Medulla oblongata (tissue), 1 donor: ENCODE data around the gene C10orf105.

ENCODE experiments used
- DNase-seq: peaks from one replicate; pipeline ENCODE4 v3.0.0-alpha.2; 2015; ENCODE audit errors: extremely low spot score

The C10orf105 gene

DNA sequence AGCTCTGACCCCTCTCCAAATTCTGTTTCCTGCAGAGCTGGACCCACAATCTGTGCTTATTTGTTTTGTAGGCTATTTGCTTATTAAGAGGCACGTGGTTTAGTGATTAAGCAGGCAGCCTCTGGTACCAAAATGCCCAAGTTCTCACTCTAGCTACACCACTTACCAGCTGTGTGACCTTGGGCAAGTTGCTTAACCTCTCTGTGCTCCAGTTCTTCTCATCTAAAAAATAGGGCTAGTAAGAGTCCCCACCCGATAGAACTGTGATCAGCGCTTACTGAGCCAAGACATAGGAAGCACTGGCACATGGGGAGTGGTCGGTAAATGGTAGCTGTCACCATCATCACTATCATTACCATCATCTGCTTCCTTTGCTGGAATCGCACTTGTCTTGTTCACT is 20.8 kb downstream of the C10orf105 start:
- DNase-seq, result no peak

GRCh38 chr10:71697938-71698709 is 21.5 kb downstream of the C10orf105 start:
- DNase-seq, result no peak

DNA sequence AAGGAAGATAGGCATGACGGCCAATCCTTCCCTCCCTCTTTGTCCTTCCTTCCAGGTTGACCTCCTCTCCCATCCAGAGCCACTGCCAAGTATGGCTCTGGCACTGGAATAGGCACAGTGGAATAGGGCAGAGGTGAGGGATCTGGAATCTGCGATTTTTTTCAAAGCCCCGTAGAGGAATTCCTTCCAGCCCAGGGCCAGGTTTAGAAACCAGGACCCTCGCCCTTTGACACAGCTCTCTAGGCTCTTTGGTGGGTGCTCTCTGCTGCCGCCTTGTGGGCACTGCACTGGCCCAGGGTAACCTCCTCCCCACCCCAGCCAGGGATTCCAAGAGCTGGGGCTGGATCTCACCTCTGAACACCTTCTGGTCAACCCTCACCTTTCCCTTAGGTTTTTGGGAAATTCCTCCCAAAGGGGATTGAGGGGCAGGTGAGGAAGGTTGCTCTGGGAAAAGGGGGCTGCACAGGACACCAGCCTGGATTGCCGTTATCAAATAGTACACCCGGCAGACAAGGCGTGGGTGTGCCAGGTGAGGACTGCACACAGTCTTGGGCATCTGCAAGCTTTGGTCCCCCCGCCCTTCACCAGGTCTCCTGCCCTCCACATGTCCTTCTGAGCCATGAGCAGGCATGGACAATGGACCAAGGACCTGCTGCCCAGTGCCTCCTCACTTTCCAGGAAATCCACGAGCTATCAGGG is 22.8 kb downstream of the C10orf105 start:
- peak; percentile 56 for DNase-seq

DNA sequence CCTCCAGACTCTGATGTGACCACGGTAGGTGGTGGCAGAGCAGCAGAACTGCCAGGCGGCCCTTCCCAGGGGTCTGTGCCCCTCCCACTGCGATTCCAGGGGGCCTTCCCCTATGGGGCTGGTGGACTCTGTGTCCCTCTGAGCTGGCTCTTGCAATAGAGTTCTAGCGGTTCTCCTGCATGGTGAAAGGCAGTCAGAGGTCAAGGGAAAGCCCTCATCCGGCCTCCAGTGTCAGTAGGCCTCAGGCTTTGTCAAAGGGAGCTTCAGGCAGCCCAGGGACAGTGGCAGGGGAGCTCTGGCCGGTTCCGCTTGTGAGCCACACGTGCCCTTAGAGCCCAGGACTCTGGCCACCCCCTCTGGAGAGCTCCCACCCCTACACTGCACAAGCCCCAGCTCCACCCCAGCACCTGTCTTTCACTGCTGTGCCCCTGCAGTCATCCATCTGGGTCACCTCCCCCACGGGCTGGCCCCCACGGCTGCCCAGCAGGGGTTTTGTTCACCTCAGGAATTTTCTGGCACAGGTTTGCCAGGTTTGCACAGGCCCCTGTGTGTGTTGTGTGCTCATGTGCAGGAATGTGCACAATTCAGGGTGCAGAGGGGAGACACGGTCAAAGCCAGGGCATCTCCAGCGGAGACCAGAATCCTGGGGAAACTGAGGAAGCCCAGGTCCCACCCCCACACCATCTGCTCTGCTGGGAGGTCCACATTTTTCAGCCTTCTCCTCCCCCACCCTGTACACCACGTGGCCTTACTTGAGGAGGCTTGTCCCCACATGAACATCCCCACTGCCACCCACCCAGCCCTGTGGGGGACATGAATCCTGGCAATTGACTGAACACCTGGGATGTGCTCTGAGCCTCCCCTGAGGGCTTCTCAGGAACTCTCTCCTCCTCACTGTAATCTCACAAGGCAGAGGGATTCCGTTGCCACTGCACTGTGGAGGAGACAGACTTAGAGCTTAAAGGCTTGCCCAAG is 23.8 kb downstream of the C10orf105 start:
- DNase-seq, result no peak

- peak; percentile 80 for DNase-seq
Measured at GRCh38 chr10:71694567-71694968, 25.0 kb downstream of the C10orf105 start.

GRCh38 chr10:71694039-71694501 is 25.5 kb downstream of the C10orf105 start:
- DNase-seq, result no peak

DNA sequence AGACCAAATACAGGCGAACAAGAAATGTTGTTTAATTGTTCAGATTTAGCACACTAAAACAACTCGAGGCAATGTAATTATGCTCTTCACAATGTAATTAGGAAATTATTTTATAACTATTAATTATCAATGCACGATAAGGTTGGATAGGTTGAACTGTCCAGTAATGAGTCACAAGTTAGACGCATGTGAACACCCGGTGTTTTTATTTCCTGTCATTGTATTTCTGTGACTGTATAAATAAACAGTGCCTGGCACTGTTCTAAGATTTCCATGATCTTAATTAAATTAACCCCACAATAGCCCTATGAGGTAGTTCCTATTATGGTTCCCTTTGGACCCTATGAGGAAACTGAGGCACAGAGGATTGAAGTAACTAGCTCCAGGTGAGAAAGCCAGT is 26.2 kb downstream of the C10orf105 start:
- no peak for DNase-seq

DNA sequence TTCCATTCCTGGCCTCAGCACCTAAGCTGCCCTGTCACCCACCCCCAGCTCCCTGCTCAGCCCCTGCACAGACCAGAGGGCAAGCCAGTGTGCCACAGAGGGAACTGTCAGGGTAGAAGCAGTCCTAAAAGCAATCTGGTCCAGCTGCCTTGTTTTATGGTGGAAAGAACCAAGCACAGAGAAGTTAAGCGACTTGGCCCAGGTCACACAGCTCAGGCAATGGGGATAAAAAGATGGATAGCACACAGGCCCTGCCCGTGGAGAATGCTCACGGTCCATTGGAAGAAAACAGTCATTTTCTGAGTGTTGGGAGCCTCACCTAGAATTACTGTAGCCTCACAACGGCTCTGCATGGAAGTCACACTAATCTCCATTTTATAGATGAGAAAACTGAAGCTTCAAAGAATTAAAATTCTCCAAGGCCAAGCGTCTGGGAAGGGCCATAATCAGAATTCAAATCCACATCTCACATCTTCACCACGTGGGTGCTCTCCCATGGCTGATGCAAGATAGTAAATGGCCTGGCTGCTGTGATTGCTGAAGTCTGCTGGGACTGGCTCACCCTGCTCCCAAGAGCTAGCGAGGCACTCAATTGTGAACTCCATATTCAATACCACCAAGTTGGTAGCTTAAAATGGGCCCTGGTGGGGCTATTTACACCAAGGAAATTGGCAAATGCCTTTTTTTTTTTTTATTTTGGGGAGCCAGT is 26.8 kb downstream of the C10orf105 start:
- no peak for DNase-seq

DNA sequence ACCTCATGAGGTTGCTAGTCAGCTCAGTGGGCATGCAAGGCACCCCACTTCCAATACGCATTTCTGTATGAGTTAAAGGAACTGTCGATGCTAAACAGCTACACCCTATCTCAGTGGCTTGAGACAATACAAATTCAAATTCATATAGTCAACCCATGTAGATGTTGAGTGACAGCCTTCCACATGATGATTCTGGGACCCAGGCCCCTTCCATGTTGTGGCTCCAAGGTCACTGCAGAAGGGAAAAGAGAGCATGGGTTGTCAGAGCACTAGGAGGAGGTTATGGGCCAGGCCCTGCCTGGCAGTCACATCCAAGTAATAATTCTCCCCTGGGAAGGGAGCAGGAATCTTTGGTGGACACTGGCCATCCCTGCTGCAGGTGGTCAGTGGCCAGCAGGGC is 28.2 kb downstream of the C10orf105 start:
- DNase-seq, result no peak

- DNase-seq, result no peak
Measured at GRCh38 chr10:71690094-71690720, 29.4 kb downstream of the C10orf105 start.

DNA sequence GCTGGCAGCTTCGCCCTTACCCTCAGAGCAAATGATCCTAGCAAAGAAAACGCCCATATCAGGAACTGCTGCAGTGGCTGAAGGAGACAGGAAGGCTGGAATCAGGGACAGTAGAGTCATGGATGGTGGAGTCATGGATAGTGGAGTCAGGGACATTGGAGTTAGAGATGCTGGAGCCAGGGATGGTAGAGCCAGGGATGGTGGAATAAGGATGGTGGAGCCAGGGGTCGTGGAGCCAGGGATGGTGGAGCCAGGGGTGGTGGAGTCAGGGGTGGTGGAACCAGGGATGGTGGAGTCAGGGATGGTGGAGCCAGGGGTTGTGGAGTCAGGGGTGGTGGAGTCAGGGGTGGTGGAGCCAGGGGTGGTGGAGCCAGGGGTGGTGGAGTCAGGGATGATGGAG is 31.3 kb downstream of the C10orf105 start:
- DNase-seq, result no peak

DNA sequence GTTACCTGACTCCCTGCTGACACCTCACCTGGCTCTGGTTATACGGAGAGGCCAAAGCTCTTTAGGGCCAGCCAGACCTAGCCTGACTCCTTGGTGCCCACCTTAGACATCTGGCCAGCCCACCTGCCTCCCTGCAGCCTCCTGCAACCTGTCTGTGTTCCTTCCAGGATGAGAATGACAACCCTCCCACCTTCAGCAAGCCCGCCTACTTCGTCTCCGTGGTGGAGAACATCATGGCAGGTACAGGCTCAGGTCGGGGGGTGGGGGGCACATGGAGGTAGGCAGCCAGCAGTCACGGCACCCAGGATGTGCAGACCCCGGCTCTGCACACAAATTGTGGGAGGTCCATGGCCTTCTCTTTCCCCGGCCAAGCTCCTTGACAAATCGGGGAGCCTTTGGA is 32.1 kb downstream of the C10orf105 start:
- no peak for DNase-seq

DNA sequence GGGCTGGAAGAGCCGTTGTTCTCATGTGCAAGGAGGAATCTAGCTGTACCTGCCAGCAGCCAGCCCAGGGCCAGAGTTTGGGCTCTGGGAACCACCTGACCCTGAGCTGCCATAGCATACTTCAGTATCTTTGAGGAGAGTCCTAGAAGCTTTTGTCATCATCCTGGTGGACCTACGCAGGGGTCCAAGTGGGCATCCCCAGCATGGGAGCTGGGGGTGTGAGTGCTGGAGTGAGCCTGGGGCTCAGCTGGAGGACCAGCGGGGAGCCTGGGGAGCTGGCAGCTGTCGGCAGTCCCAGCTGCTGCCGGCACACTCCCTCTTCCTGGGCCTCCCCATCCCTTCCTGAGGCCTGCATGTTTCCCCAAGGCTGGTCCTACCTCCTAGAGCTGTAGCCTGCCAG is 32.5 kb downstream of the C10orf105 start:
- no peak for DNase-seq

DNA sequence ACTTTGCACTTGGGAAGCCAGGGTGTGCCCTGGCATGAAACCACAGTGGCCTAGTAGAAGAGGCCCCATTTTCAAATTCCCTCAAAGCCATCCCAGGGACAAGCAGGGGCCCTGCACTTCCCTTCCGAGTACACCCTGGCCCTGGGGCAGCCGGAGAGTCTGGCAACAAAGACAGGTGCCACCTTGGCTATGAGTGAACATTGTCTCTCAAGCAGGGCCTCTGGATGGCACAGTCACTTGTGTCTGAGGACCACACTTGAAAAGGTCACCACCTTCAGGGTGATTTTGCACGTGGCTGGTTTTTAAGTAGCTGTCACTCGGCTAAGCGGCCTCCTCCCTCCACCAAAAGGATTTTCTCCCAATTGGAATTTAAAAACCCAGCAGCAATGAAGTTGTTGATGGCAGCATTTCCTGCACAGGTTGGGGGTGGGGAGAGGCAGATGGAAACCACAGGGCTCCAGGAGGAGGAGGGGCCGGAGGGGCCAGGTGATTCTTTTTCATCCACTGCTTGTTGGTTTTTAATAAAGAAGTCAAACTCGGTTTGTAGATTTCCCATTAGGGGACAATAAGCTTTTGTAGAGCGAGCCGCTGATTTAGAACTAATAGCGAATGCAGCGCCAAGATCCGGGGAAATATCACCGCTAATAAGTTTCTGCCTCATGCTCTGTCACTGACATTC is 33.9 kb downstream of the C10orf105 start:
- no peak for DNase-seq

DNA sequence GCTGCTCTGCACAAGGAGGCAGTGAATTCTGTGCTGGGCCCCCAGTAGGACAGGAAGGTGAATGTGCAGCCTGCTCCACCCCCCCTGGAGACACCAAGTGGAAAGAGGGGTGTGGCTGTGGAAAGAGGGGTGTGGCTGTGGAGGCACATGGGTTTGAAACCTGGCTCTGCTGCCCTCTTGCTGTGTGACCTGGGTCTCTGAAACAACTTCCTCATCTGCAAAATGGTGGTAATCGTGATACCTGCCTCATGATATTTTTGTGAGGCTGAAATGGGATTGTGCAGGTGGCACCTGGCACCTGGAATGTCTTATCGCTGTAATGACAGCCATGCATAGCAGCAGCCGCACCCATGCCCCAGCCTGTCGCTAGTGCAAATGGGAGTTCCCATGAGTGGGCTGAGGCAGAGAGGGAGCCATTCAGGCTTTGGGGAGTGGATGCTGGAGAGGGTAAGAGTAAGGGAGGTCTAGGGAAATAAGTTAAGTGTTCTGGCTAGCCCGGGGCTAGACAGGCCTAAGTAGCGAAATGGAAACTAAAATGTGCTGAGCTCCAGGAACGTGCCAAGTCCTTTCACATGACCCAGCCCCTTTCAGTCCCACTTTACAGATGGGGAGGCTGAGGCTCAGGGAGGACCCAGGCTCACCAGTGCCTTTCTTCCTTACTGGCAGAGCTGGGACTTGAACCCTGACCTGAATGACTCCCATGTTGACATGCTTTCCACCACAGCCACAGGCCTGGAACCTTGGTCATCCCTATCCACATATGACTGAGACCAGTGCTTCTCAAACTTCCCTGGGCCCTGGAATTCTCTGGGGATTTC is 35.0 kb downstream of the C10orf105 start:
- DNase-seq, result no peak

- peak; percentile 40 for DNase-seq
Measured at GRCh38 chr10:71683301-71683700, 36.3 kb downstream of the C10orf105 start.

DNA sequence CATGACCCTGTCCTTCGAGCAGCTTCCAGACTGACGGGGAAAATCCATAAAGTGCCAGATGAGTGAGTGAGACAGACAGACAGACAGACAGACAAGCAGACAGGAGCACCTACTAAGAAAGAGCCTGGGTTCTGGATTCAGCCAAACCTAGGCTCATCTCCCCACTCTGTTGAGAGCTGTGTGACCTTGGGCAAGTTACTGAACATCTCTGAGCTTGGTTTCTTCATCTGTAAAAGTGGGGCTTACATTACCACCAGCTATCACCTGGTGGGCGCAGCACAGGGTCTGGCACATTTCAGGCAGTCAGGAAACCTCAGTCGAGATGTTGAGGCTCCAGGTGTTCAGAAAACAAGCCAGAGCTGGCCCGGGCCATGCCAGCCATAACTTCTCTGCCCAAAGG is 37.6 kb downstream of the C10orf105 start:
- DNase-seq, result no peak

- no peak for DNase-seq
Measured at GRCh38 chr10:71679425-71679824, 40.2 kb downstream of the C10orf105 start.

DNA sequence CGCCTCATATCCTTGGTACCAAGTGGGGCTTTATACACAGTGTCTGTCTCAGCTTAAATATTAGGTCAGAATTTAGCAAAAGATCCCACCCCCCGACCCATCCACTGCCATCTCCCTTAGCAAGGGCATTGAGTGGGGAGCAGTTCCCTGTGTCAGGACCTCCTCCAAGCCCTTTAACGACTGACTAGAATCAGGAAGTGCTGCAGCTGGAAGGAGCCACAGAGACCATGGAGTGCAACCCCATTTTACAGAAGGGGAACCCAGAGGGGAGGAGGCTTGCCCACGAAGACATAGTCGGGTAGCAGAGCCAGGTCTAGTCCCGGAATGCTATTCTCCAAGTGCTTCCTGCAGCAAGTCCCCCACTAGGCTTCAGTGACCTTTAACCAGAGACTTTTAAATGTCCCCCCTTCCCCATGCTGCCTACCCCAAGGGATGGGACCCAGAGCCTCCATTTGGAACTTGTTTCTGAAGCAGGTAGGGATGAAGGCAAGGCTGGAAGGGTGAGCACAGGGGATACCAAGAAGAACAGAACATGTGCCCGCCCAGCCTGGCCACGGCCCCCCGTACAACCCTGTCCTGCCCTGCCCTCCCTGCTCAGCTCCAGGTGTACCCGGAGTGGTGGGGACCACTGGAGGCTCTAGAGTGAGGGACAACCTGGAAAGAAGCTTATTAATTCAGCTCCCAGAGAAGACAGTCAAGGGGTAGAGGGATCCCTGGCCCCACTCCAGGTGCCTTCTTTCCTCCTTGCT is 41.3 kb downstream of the C10orf105 start:
- DNase-seq, result no peak
